T-helper 2 cell (primary cell): ENCODE measurements around the gene MAGEB4.
"Not testable (repeated sequence)": the region's sequence is repeated elsewhere in the genome, so short reads cannot be mapped to it uniquely, and the experiment has no call there.

ENCODE experiments used
- DNase-seq, 5 experiments: peaks; one replicate each; pipeline versions ENCODE4 v3.0.0 to v3.0.0-alpha.2; 2012 to 2022
- total RNA-seq, 2 donors: gene quantifications; one replicate each; lab custom pipeline; 2026; lab: John Stamatoyannopoulos, UW

Gene MAGEB4, protein sequence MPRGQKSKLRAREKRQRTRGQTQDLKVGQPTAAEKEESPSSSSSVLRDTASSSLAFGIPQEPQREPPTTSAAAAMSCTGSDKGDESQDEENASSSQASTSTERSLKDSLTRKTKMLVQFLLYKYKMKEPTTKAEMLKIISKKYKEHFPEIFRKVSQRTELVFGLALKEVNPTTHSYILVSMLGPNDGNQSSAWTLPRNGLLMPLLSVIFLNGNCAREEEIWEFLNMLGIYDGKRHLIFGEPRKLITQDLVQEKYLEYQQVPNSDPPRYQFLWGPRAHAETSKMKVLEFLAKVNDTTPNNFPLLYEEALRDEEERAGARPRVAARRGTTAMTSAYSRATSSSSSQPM
- total RNA-seq, result 0 reads per million in 2 donors

GRCh38 chrX:30241724-30242415 is at the start of gene MAGEB4:
Gene MAGEB4 (plus strand): TSS chrX:30242000. CDS start chrX:30242136, 136 bp downstream.
- no peak for DNase-seq

DNA sequence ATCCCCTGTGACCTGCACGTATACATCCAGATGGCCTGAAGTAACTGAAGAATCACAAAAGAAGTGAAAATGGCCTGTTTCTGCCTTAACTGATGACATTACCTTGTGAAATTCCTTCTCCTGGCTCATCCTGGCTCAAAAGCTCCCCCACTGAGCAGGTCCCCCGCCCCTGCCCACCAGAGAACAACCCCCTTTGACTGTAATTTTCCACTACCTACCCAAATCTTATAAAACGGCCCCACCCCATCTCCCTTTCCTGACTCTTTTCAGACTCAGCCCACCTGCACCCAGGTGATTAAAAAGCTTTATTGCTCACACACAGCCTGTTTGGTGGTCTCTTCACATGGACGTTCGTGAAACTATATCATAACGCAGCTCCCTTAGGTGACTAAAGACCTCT is 47.9 kb upstream of the MAGEB4 start:
- DNase-seq, result not testable (repeated sequence)

DNA sequence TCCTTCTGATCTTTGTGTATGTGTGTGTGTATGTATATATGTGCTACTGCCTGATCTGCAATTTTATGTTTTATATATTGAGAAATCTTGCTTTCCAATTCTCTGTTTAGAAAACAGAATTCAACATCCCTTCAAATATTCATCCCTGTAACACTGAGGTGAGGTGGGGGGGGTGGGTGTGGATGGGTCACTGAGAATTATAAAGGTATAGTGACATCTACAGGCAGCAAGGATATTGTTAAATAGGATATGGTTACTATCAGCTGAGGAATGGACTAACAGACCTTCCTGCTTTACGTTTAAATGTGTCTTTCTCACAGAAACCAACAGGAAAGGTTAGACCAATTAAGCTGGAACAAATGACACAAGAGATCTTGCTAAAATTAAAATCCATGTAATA is 45.5 kb upstream of the MAGEB4 start:
- no peak for DNase-seq

DNA sequence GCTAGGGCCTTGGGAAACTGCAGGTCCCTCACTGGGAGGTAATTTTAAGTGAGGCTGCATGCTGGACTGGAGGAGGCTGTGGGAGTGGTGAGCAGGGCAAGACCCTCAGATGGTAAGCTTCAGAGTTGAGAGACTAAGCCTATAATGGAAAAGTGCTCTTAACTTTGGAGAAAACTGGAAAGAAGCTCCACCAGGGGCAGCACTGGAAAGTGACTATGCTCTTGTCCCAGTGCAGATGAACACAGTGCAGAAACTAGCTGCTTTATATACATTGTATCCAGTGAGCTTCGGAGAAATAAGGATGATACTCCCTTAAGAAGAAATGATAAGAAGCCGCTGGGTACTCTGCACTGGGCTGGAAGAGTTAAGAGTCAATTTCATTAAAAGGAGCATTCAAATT is 29.6 kb upstream of the MAGEB4 start:
- DNase-seq, result no peak

GRCh38 chrX:30215357-30215843 is 26.4 kb upstream of the MAGEB4 start, which contains the start of gene MAGEB2:
Gene MAGEB2 (plus strand): TSS chrX:30215563. CDS start chrX:30218581, 3,018 bp downstream.
- no peak for DNase-seq

GRCh38 chrX:30217465-30217864 is 24.3 kb upstream of the MAGEB4 start:
- no peak for DNase-seq

DNA sequence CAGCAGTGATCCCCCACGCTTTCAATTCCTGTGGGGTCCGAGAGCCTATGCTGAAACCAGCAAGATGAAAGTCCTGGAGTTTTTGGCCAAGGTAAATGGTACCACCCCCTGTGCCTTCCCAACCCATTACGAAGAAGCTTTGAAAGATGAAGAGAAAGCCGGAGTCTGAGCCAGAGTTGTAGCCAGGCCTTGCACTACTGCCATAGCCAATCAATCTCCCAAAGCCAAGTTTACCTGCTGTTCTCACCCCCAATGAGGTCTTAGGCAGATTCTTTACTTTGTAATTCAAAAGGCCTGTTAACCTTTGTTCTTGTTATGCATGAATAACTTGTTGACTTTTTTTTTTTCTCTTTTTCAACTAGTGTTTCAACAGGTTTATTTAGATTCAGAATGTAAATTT is 22.4 kb upstream of the MAGEB4 start:
- no peak for DNase-seq

- DNase-seq, result no peak
These were observed 21.1 kb upstream of the MAGEB4 start for GRCh38 chrX:30220661-30221060.

DNA sequence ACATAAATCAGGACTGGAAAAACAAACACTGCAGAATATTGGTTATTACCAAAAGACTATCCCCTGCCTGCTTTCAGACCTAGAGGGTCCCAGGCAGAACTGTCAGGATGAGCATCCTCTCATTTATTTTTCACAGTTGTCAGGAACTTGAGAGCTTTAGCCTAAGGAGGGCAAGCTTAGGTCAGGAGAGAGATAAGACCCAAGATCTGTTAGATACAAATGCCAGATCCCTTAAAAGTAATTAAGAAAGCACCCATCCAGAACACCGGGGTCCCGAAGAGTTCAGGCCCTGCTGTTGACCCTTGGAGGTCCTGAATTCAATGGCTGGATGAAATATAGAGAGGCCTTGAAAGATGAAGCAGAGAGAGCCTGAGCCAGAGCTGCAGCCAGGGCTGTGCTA is 17.3 kb upstream of the MAGEB4 start:
- no peak for DNase-seq

GRCh38 chrX:30228526-30228925 is 13.3 kb upstream of the MAGEB4 start:
- no peak for DNase-seq

- no peak for DNase-seq
These were observed 11.4 kb upstream of the MAGEB4 start, which contains the start of gene MAGEB3 for GRCh38 chrX:30230395-30230794. Gene MAGEB3 (plus strand): TSS chrX:30230657. CDS start chrX:30235925, 5,268 bp downstream.

GRCh38 chrX:30246769-30247489 is 5.1 kb downstream of the MAGEB4 start, which contains the start of gene MAGEB1:
Gene MAGEB1 (plus strand): TSS chrX:30247146. CDS start chrX:30250494, 3,348 bp downstream.
- no peak for DNase-seq

DNA sequence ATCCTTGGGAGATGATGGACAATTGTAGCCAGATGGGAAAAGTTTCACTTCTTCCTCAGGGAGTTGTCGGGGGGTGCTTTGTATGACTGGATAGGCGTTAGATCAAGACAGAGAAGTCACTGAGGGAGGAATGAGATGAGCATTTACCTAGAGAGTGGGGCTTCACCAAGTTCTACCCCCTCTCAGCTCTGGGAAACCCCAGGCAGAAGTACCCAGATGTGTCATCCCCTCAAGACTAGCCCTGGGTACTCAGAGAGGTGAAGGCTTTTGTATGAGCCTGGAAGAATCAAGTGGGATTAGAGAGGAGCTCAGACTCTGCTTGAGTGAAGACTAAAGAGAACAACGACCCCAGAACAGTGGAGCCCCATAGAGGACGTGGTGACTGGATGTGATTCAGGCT is 7.1 kb downstream of the MAGEB4 start:
- no peak for DNase-seq

DNA sequence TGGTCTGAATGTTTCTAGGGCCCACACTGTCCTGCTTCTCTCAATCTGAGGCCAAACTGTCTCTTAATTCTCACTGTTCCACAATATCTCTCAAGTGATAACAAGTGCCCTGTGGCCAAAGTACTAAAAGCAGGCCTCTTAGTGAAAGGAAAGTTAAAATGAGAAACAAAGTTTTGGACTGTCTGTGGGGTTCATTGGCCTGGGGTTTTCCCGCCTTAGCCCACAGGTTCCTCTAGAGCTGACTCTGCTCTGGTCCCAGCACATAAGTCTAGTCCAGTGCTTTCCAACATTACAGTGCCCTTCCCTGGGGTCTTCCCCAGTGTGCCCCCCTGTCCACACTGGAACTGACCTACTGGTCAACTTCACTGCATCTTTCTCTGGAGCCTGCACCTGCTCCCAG is 11.5 kb downstream of the MAGEB4 start:
- no peak for DNase-seq

GRCh38 chrX:30259927-30260326 is 18.1 kb downstream of the MAGEB4 start:
- DNase-seq, result no peak

- DNase-seq, result no peak
These were observed 19.2 kb downstream of the MAGEB4 start for GRCh38 chrX:30261012-30261411.

GRCh38 chrX:30262763-30263162 is 21.0 kb downstream of the MAGEB4 start:
- no peak for DNase-seq

DNA sequence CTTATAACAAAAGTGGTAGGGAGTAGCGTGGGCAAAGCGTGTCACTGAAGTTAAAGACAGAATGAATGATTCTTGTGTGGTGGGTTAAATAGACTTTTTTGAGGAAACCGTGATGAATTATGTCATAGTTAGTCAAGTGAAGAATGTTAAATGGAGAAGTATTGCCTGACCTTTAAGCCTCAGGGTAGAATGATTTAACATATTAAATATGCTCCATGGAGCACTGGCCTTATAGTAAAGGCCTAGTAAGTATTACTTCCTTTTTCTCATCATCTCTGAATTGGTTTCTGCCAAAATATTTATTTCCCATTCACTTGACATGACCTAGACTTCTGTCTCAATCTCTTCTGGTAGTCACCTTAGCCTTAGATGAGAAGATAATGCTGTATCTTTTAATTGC is 28.8 kb downstream of the MAGEB4 start:
- no peak for DNase-seq

DNA sequence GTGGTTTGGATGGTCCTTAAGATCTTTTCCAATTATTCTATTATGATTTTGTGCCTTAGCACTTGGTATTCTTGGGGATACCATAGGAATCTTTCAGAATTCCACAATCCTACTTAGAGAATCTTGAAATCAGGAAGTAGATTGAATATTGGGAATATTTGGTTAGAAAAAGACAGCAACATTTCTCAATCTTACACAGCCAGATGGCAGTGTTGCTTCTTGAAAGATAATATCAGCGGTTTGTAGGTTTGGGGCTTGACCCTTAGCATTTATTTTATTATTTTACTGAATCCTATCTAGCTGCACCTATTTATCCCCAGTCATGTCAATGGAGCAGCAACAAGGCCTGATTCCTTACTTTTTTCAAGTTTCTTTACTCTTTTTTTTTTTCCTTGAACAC is 33.7 kb downstream of the MAGEB4 start:
- DNase-seq, result no peak

- no peak for DNase-seq
These were observed 36.6 kb downstream of the MAGEB4 start for GRCh38 chrX:30278365-30278764.

DNA sequence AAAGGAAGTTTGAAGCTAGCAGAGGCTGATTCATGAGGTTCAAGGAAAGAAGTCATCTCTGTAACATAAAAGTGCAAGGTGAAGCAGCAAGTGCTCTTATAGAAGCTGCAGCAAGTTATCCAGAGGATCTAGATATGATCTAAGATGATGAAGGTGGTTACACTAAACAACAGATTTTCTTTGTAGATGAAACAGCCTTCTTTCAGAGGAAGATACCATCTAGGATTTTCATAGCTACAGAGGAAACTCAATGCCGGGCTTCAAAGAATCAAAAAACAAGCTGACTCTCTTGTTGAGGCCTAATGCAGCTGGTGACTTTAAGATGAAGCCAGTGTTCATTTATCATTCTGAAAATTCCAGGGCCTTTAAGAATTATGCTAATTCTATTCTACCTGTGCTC is 38.6 kb downstream of the MAGEB4 start:
- DNase-seq, result peak in 1 of 5 experiments; percentile 54

- DNase-seq, result no peak
These were observed 40.7 kb downstream of the MAGEB4 start for GRCh38 chrX:30282527-30282926.
